GM18907 (cell line): ENCODE measurements around the gene ALDH3A2.
"Not testable (repeated sequence)": the region's sequence is repeated elsewhere in the genome, so short reads cannot be mapped to it uniquely, and the experiment has no call there.

Source experiments
- ATAC-seq: cut with Tn5 transposase; IDR thresholded peaks from one replicate; pipeline ENCODE4 v1.9.1; 2021; ENCODE audit warnings: mild to moderate bottlenecking, moderate library complexity; ENCODE audit not compliant: unreplicated experiment

ALDH3A2 gene

DNA sequence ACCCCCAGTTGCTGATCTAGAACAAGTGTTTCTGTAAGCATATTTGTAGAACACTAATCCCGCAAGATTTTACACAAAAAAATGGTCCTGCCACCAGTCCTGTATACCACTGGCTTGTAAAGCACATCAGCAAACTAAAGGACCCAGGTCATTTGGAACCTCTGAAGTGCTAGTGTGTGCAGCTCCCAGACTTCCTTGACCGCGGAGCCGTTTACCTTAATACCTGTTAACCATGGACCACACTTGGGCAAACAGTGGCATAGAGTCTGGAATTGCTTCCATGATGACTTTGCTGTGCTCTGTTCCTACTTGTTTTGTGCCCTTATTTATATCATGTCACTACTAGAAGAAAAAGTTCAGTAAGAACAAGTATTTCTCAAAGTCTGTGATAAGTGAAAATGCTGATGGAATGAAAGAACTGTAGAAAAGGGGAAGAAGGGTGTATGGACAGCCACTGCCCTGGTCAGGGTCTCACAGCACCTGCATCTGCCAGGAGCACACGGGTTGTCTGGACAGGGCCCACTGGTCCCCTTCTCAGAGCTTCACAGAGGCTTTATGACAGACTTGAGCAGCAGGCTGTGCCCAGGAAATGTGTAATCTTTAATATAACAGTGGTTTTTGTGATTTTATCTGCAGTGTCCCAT, 29.3 kb downstream of the ALDH3A2 start:
- ATAC-seq, result no peak

DNA sequence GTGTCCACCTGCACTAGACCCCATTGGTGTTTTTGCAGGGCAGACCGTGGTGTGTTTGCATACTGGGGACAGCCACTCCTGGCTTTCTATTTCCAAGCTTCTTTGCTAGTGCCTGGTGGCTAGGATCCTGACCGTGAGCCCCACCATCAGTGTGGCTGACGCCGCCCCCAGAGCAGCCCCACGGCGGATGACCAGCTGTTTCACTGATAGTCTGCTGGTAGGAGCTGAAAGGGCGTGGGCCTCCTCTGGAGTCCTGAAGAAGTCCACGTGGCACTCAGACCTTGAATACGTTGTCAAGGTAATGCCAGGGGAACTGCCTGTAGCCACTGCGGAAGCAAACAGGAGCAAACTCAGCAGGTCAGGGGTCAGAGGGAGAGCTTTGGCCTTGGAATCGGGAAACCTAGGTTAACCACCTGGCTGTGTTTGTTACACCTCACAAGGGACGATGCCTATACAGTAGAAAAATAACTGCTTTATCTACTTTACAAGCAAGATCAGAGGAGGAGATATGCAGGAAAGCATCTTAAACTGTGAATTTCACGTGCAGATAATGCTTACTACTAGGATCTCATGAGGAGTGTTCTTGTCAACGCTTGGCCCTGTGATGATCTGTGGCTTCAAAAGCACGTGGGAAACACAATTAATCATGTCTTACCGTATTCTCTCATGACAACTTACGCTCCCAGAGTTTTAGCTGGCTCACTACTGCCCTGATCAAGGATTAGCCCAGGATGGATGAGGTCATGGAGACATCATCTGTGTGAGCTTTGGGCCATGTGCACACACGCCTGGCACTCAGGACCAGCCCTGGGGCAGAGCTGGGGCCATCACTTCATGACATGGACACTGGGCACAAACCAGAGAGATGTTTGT, 30.3 kb downstream of the ALDH3A2 start:
- ATAC-seq, result no peak

DNA sequence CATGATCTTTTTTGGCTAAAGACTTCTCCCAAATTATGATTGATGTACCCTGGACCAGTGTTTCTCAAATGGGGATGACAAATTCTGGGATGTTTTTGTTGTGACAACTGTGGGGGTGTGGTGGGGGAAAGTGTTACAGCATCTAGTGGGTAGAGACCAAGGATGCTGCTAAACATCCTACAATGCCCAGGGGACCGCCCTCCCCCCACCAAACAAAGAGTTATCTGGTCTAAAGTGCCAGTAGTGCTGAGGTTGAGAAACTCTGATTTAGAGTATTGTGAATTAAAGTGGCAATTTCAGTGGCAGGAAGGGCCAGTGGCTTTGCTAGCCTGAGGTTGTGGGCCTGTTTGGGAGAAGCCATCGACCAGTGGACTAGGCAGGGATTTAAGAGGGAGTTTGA, 34.6 kb downstream of the ALDH3A2 start:
- ATAC-seq, result no peak

DNA sequence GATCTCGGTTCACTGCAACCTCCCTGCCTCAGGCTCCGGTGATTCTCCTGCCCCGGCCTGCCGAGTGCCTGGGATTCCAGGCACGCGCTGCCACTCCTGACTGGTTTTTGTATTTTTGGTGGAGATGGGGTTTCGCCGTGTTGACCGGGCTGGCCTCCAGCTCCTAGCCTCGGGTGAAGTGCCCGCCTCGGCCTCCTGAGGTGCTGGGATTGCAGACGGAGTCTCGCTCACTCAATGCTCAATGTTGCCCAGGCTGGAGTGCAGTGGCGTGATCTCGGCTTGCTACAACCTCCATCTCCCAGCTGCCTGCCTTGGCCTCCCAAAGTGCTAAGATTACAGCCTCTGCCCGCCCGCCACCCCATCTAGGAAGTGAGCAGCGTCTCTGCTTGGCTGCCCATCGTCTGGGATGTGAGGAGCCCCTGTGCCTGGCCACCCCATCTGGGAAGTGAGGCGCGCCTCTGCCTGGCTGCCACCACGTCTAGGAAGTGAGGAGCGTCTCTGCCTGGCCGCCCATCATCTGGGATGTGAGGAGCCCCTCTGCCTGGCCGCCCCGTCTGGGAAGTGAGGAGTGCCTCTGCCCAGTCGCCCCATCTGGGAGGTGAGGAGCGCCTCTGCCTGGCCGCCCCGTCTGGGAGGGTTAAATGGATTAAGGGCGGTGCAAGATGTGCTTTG, 36.5 kb downstream of the ALDH3A2 start:
- not testable (repeated sequence) for ATAC-seq

DNA sequence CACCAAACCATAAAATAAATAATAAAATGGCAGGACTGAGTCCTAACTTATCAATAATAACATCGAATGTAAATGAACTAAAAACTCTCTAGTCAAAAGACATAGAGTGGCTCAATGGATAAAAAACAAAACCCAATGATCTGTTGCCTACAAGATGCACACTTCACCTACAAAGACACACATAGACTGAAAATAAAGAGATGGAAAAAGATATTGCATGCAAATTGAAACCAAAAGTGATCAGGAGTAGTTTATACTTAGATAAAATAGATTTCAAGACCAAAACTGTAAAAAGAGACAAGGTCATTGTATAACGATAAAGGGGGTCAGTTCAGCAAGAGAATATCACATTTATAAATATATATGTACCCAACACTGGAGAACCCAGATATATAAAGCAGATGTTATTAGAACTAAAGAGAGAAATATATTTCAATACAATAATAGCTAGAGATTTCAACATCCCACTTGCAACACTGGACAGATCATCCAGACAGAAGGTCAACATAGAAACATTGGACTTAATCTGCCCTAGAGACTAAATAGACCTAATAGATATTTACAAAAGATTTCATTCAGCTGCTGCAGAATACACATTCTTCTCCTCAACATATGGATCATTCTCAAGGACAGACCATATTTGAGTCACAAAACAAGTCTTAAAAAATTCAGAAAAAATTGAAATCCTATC, 38.0 kb downstream of the ALDH3A2 start:
- ATAC-seq, result no peak

DNA sequence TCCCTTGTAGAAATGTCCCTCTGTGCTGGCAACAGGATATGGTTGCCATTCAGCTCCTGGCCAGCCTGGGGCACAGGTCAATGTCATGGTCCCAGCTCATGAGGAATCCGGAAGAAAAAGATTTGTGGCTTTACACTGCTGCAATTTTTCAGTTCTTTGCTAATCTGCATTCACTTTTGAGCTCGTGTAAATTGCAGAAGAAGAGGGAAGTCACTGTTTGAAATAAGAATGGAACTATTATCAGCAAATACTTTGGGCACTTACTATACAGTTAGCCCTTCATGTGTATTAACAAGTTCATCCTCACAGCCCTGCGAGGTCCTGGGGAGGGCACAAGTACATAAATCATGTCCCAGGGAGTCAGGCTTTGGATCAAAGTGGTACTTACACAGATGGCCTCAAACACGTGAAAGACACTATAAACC, 53.7 kb downstream of the ALDH3A2 start:
- ATAC-seq, result no peak

DNA sequence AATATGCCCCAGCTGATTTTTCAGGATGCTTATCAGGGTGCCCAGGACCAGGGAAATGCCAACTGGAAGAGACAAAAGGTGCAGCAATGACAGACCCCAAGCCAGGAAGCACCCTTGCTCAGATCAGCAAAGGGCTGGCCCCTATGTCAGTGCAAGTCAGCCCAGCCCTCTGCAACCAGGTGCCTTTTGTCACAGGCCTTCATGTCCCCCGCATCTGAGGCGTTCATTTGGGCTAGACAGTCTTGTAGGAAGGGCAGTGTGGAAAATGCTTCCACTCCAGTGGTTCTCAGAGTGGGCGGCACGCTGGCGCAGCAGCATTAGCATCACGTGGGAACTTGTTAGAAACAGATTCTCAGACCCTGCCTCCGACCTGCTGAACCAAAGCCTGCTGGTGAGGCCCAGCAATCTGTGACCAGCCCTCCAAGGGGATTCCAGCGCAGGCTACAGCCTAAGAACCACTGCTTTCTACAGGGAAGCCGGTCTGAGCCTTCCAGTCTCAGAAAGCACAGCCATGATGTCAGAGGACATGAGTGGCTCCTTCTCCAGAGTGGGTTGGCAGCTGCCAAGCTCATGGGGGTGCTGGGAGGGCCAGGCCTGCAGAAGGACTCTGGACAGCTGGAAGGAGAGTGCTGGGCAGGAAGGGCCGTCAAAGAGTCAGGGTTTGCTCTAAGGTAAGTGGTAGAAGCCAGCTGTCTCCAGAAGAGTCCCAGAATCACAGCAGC, 54.7 kb downstream of the ALDH3A2 start:
- ATAC-seq, result no peak

DNA sequence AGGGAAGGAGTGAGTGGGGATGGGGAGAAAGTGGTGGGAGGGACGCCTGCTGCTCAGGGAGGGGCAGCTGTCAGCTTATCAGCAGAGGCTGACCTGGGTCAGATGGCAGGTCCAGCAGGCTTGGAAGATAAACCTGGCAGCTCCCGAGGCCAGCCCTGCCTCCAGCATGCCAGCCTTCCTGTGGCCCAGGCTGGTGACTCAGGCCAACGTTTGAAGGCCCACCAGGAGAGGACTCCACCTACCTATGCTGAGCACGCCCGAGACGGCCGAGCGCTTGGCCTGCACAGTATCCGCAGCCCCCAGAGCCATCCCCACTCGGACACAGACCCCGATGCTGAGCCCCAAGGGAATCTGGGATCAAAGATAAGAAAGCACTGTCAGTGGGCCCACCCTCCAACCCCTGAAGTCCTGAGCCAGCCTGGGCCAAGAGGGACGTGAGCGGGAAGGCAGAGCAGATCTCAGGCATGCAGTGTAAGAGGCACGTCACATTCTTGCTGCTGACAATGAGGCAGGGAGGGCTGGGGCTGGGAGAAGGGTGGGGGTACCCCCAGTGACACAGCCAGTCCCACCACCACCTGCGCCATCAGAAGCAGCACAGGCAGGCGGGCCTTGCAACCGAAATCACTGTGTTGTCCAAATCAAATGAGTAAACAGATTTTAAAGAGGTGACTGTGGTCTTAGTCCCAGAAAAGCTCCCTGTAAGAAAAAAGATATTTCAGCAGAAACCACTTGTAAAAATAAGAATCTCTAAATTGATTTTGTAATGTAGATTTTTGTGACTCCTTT, 55.5 kb downstream of the ALDH3A2 start:
- ATAC-seq, result no peak

DNA sequence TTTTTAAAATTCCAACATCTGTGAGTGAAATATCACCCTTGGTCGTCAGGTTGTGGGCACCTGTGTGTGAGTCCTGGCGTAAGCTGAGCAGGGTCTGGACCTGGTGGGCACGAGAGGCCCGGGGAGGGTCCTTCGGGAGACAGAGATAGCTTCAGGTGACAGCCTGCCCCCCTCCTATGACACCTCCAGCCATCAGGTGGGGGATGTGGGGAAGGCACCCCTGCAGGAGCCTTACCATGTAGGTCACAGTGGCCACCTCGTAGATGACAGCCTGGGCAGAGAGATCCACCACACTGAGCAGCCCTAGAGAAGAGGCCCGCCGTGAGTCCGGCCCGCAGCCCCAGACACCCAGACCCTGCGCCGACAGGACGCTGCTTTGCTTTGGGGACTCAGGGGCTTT, 56.6 kb downstream of the ALDH3A2 start:
- no peak for ATAC-seq

DNA sequence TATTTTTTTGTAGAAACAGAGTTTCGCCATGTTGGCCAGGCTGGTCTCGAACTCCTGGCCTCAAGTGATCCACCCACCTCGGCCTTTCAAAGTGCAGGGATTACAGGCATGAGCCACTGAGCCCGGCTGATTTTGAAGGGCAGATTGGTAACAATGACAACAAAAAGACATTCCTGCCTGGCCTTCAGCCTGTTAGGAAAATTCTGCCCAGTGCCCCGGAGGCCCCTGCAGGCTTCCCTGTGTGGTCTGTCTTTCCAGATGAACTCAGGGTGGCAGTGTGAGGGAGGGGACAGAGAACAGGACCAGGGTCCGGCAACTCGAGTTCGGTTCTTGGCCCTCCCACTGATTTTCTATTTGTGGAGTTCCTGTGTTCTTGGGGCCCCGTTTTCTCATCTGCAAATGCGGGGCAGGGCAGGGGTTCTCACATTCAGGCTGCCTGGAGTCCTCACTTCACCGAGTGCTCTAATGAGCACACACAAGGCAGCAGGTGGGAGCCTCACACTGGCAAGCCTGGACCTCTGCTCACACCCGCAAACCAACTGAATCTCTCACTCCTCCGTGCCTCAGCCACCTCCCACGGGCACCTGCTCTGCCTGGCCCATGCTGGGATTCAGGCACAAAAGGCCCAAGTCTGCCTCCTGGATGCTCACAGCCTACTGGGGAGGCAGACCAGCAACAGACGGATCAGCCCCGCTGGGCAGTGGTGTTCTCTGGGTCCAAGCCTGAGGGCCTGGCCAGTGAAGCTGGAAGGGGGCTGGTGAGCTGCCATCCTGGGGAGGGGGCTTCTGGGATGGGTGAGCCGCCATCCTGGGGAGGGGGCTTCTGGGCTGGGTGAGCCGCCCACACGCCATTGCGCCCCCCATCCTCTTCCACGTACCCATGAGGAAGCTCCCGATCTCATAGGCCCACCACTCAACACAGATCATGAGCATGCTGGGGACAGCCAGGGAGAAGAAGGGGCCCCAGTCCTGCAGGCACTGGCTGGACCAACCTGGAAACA, 57.5 kb downstream of the ALDH3A2 start:
- ATAC-seq, result no peak

DNA sequence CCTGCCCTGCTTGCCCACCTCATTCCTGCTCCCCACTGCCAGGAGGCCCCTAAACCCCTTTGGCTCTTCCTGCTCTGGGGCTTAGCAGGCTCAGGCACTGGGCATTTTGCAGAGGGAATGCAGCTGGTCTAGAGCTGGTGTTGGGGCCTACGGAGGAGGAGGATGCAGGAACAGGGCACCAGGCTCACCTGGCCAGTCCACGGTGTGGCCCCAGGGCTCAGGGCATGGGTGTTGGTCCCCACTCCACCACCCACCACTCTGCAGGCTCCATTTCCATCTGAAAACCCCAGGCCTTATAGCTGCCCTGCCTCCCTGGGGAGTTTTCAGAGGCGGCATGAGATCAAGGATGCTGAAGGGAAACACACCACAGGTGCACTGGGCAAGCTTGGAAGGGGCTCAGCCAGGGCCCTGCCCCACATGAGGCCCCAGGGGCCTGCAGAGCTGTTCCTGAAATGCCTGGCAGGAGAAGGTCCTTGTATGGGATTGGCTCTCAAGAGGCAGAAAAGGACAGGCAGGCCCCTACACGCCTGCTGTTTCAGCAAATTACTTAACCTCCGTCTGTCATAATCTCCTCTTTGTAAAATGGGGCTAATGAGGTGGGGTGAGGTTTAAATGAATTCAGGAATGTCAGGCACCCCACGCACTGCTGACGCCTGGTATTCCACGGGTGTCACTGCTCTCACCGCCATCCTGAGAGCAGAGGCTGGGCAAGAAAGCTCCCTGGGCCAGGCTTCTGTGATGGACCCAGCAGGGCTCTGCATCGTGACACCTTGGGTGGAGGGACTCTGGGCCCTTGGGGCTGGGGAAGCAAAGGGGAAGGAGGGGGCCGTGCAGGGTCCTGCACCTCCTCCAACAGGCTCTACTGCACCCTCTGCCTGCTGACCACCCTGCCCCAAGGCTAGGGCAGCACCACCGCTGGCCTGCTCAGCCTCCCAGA, 58.5 kb downstream of the ALDH3A2 start:
- ATAC-seq, result no peak

DNA sequence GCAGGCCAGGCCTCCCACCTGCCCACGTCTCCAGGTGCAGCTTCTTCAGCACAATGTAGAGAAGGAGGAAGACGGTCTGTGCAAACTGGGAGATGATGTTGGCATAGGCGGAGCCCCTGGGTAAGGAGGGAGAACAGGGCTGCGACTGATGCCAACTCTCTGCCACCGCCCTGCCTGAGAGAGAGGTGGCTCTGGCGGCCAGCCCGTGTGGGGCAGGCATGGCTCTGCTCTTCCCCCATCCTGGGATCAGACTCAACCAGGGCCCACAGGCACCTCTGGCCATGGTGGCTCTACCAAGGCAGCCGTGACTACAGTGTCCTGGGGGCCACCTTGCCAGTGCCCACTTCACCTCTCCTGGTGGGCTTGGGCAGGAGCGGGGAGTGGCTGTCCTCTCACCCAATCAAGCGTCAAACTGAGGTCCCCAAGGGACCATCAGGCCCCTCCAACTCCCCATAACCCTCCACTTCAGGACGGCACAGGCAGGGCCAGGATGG, 59.2 kb downstream of the ALDH3A2 start:
- no peak for ATAC-seq

DNA sequence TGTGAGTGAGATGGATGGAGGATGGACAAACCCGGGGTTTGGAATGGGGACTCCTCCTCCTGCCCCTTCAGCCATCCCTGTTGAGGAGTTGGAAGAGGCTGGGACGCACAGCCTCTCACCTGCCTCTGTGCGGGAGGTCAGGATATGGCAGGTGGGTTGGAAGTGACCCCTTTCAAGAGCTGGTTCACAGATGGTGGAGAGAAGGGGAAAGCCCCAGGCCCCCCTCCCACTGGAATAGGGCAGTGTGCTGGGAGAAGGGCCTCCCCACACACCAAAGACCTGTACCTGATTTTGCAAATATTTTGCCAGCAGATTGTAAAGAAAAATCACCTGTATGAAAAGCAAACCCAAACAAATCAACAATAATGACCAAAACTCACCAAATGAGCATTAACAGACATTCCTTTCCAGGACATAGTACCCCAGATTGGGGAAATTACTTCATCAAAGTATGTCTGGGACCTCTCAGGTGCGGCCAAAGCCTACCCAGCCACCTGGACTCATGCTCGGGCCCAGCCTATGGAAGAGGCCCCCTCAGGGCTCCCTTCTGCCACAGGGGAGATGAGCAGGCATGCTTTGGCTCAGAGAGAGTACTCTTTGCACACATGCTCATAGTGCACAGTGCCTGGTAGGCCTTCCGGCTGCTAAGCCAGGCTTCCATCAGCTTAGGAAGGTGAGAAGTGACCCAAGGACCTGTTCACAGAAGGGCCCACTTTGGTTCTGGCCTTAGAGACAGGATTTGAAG, 60.1 kb downstream of the ALDH3A2 start:
- no peak for ATAC-seq

DNA sequence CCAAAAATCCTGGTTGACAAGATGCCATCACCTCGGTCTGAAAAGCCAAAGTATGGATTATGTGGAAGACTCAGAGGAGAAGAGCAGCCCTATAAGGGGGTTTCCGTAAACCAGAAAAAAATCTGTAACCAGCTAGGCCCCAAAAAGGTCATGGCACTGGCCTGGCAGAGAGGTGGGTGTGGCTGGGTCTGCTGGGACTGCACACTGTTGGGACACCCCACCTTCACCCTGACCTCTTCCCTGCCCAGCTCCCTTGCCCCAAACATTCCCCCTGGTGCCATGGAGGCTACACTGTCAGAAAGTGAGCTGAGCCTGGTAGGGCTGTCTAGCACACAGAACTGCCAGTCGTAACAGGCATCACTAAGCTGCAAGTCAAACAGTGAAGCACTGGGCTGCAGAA, 61.3 kb downstream of the ALDH3A2 start:
- ATAC-seq, result no peak

DNA sequence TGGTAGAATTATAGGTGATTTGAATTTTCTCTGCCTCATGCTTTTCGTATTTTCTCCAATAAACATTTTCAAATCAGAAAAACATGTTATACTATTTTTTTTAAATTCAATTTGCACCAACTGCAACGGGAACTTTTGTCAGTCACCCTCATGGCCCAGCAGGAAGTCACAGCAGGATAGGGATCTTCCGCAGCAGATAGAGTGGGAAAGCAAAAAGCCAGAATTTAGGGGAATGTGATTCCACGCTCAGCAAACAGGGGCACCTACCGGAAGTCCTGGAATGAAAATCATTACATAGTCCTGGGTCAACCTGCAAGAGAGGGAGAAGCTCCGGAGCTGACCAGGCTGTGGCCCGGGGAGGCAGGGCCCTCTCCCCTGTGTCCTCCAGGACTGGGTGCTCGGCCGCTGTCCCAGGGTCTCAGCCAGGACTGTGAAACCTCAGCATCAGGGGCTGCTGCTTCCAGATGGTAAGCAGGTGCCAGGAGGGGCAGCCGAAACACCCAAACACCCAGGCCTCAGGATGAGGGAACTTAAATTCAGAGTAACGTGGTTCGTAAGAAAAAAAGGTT, 64.0 kb downstream of the ALDH3A2 start:
- no peak for ATAC-seq

DNA sequence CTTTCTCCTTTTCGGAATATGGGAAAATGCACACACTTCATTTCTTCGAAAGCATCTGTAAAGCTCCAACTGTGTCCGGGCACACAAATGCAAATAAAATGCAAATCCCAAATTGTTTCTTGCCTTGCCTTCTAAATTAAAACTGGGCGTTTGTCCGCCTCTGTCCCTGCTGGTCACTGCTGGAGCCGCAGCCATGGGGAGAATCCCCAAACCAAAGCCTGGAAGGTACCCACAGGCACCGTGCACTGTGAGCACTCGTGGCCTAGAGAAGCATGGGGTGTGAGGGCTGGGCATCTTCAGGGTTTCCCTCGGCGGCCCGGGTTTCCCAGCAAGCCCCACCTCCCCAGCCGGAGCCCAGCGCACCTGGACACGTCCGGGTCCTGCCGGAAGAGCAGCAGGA, 64.9 kb downstream of the ALDH3A2 start:
- no peak for ATAC-seq
